GM23248 (cell line): ENCODE results near the gene RFTN1. TPM values are rescaled to one million over a fixed set of nuclear protein-coding genes. Genes with fewer than 3 reads are reported as not detected.

Experiments used
- DNase-seq: peaks from one replicate; pipeline ENCODE4 v3.0.0-alpha.2; 2015
- H2AFZ ChIP-seq: fragments of 200-600 bp; sonication (generic); 2 replicates; pipeline ENCODE4 v1.6.1; 2016; ENCODE audit warnings: antibody characterized with exemption
- H3F3A ChIP-seq: fragments of 200-600 bp; sonication (generic); 2 replicates; pipeline ENCODE4 v1.6.1; 2016; ENCODE audit warnings: mild to moderate bottlenecking, antibody characterized with exemption, mixed run types; ENCODE audit not compliant: insufficient read depth
- H3K27ac ChIP-seq: fragments of 200-600 bp; sonication (generic); 2 replicates; pipeline ENCODE4 v1.5.1; 2016; ENCODE audit warnings: mild to moderate bottlenecking
- H3K27me3 ChIP-seq: fragments of 200-600 bp; sonication (generic); replicated peaks from 2 replicates; pipeline ENCODE4 v1.6.1; 2016; ENCODE audit warnings: mild to moderate bottlenecking; ENCODE audit not compliant: insufficient read depth
- H3K36me3 ChIP-seq: fragments of 200-600 bp; sonication (generic); 2 replicates; pipeline ENCODE4 v1.6.1; 2016; ENCODE audit warnings: low read depth, mild to moderate bottlenecking
- H3K4me1 ChIP-seq: fragments of 200-600 bp; sonication (generic); 2 replicates; pipeline ENCODE4 v1.6.1; 2016; ENCODE audit warnings: mild to moderate bottlenecking; ENCODE audit not compliant: insufficient read depth
- H3K4me2 ChIP-seq: fragments of 200-600 bp; sonication (generic); one replicate; pipeline ENCODE4 v1.6.1; 2016; ENCODE audit warnings: mild to moderate bottlenecking; ENCODE audit not compliant: unreplicated experiment
- H3K4me3 ChIP-seq: fragments of 200-600 bp; sonication (generic); 2 replicates; pipeline ENCODE4 v1.5.1; 2016; ENCODE audit warnings: mild to moderate bottlenecking
- H3K79me2 ChIP-seq: fragments of 200-600 bp; sonication (generic); 2 replicates; pipeline ENCODE4 v1.6.1; 2016; ENCODE audit warnings: mild to moderate bottlenecking; ENCODE audit not compliant: insufficient read depth
- H3K9ac ChIP-seq: fragments of 200-600 bp; sonication (generic); 2 replicates; pipeline ENCODE4 v1.6.1; 2016; ENCODE audit warnings: mild to moderate bottlenecking
- H3K9me2 ChIP-seq: fragments of 200-600 bp; sonication (generic); 2 replicates; pipeline ENCODE4 v1.6.1; 2016; ENCODE audit warnings: mixed run types, mild to moderate bottlenecking, moderate library complexity; ENCODE audit not compliant: insufficient read depth
- H3K9me3 ChIP-seq: fragments of 200-600 bp; sonication (generic); one replicate; pipeline ENCODE4 v1.6.1; 2017; ENCODE audit warnings: low read depth
- H4K20me1 ChIP-seq: fragments of 200-600 bp; sonication (generic); 2 replicates; pipeline ENCODE4 v1.6.0; 2016; ENCODE audit not compliant: insufficient read depth
- EZH2 ChIP-seq: fragments of 200-600 bp; sonication (generic); IDR thresholded peaks from 2 replicates; pipeline ENCODE4 v1.6.1; 2018; ENCODE audit warnings: antibody characterized with exemption, mild to moderate bottlenecking; ENCODE audit not compliant: insufficient read depth, poor library complexity, severe bottlenecking
- EZH2phosphoT487 ChIP-seq: fragments of 200-600 bp; sonication (generic); IDR thresholded peaks from 2 replicates; pipeline ENCODE4 v1.6.1; 2018; ENCODE audit warnings: antibody characterized with exemption, moderate library complexity, mild to moderate bottlenecking, low read depth; ENCODE audit not compliant: insufficient read depth
- WGBS, 2 experiments: methylation state at CpG; one replicate each; pipeline ENCODE4 v1.1.6; 2015 to 2017; ENCODE audit warnings: low lambda C conversion rate in 2 of 2, low coverage in 1 of 2; ENCODE audit errors: missing lambda C conversion rate in 2 of 2; 5-methylcytosine and 5-hydroxymethylcytosine counted together
- in situ Hi-C: fragments of 300-500 bp; cut with MboI; formaldehyde crosslinking; loops from 2 replicates; pipeline ENCODE4 v1.15.0; 2020
- polyA plus RNA-seq: library from polyadenylated mRNA; unstranded; fragments of >200 nt; fragmentation: Nextera tagmentation; extraction: Ambion mirVana; gene quantifications from 2 replicates; pipeline ENCODE4 v1.2.1, GENCODE V29; 2016
- total RNA-seq: library from RNA; depleted of rRNA; stranded (reverse); fragments of >200 nt; shearing (Covaris generic); gene quantifications from 2 replicates; pipeline ENCODE4 v1.2.3, GENCODE V29; 2014

RFTN1 gene
- total and polyA plus RNA-seq, 2 experiments from 2014 or later = 43.1 to 77.7 TPM

GRCh38 chr3:16415911-16416476, 97.5 kb downstream of the RFTN1 start:
- no peaks in the 10 kb centered on the region; the same call in 1 of the 2 replicates for H4K20me1 ChIP-seq
- DNase-seq = no peak
- H3K27me3 ChIP-seq = no peaks in the 10 kb centered on the region
- H3K9me2 ChIP-seq = no peaks in the 10 kb centered on the region
- H3F3A ChIP-seq = no peaks in the 10 kb centered on the region
- no peak overlapping the region for H3K4me3 ChIP-seq
- no peak overlapping the region for H2AFZ ChIP-seq
- H3K27ac ChIP-seq = no peak overlapping the region
- peaks cover 20% of the 10 kb centered on the region for H3K4me1 ChIP-seq
- no peaks in the 10 kb centered on the region for H3K9me3 ChIP-seq
- 81 to 82% methylated on average over 3 of the region's 3 CpGs for WGBS, 2 experiments
- no peak overlapping the region for H3K9ac ChIP-seq
- H3K79me2 ChIP-seq = peaks cover 81% of the 10 kb centered on the region
- H3K36me3 ChIP-seq = no peaks in the 10 kb centered on the region
- no peak overlapping the region for H3K4me2 ChIP-seq
- TF ChIP-seq EZH2phosphoT487 = no peak
- TF ChIP-seq EZH2 = no peak
- in situ Hi-C loops = no loop called here

- H3K9ac ChIP-seq = no peak overlapping the region
- no peaks in the 10 kb centered on the region for H3K9me2 ChIP-seq
- no peak overlapping the region for H3K27ac ChIP-seq
- H3K4me1 ChIP-seq = peaks cover 10% of the 10 kb centered on the region; the same call in 1 of the 2 replicates
- no peak overlapping the region for H2AFZ ChIP-seq
- DNase-seq = no peak
- 88% methylated on average over 2 of the region's 2 CpGs for WGBS, 2 experiments
- H3K27me3 ChIP-seq = no peaks in the 10 kb centered on the region
- no peaks in the 10 kb centered on the region for H4K20me1 ChIP-seq
- no peak overlapping the region for H3K4me2 ChIP-seq
- no peak for TF ChIP-seq EZH2
- no peak for TF ChIP-seq EZH2phosphoT487
- no peaks in the 10 kb centered on the region for H3K9me3 ChIP-seq
- peaks cover 65% of the 10 kb centered on the region for H3K79me2 ChIP-seq
- no peak overlapping the region for H3K4me3 ChIP-seq
- in situ Hi-C loops = no loop called here
- H3F3A ChIP-seq = no peaks in the 10 kb centered on the region
- 0 out of 2 replicates have a peak, but pooled peaks cover 9% of the 10 kb centered on the region for H3K36me3 ChIP-seq
Observed at GRCh38 chr3:16413321-16413720, 100.2 kb downstream of the RFTN1 start.

GRCh38 chr3:16412192-16412800, 101.2 kb downstream of the RFTN1 start:
- in situ Hi-C loops = no loop called here
- Histone ChIP-seq H3K4me1 (peaks cover 10% of the 10 kb centered on the region; the same call in 1 of the 2 replicates), H3K9ac (no peak overlapping the region), H3K27me3 (no peaks in the 10 kb centered on the region), H3F3A (no peaks in the 10 kb centered on the region), H3K4me2 (no peak overlapping the region), H2AFZ (no peak overlapping the region), H3K9me3 (no peaks in the 10 kb centered on the region), H3K27ac (no peak overlapping the region), H3K36me3 (0 out of 2 replicates have a peak, but pooled peaks cover 9% of the 10 kb centered on the region), H3K79me2 (peaks cover 57% of the 10 kb centered on the region), H4K20me1 (no peaks in the 10 kb centered on the region), H3K4me3 (no peak overlapping the region), H3K9me2 (no peaks in the 10 kb centered on the region)
- WGBS, 2 experiments = 100% methylated on average over 1 of the region's 1 CpG
- no peak for DNase-seq
- TF ChIP-seq EZH2phosphoT487 = no peak
- TF ChIP-seq EZH2 = no peak

GRCh38 chr3:16411441-16411840, 102.1 kb downstream of the RFTN1 start:
- no peak overlapping the region for H3K4me3 ChIP-seq
- no peaks in the 10 kb centered on the region for H3F3A ChIP-seq
- 0 out of 2 replicates have a peak, but pooled peaks cover 9% of the 10 kb centered on the region for H3K36me3 ChIP-seq
- WGBS, 2 experiments = 99 to 100% methylated on average over 2 of the region's 2 CpGs
- no peak overlapping the region for H3K27ac ChIP-seq
- peaks cover 10% of the 10 kb centered on the region; the same call in 1 of the 2 replicates for H3K4me1 ChIP-seq
- H3K9me3 ChIP-seq = no peaks in the 10 kb centered on the region
- H3K4me2 ChIP-seq = no peak overlapping the region
- H4K20me1 ChIP-seq = no peaks in the 10 kb centered on the region
- H3K27me3 ChIP-seq = no peaks in the 10 kb centered on the region
- in situ Hi-C loops = no loop called here
- H3K9me2 ChIP-seq = no peaks in the 10 kb centered on the region
- H3K79me2 ChIP-seq = peaks cover 55% of the 10 kb centered on the region
- no peak overlapping the region for H3K9ac ChIP-seq
- DNase-seq = no peak
- no peak overlapping the region for H2AFZ ChIP-seq
- TF ChIP-seq EZH2 = no peak
- no peak for TF ChIP-seq EZH2phosphoT487
